Activated CD4-positive, CD25-positive, alpha-beta regulatory T cell treated with anti-CD3 and anti-CD28 coated beads, Interleukin-2, amount 50 U/mL, for 16 hours (primary cell): Measurements from ENCODE around the gene FGF12.

ENCODE experiments used
- DNase-seq: peaks from one replicate; pipeline ENCODE4 v3.0.0-alpha.2; 2020; ENCODE audit warnings: low read depth, low spot score

FGF12 gene

DNA sequence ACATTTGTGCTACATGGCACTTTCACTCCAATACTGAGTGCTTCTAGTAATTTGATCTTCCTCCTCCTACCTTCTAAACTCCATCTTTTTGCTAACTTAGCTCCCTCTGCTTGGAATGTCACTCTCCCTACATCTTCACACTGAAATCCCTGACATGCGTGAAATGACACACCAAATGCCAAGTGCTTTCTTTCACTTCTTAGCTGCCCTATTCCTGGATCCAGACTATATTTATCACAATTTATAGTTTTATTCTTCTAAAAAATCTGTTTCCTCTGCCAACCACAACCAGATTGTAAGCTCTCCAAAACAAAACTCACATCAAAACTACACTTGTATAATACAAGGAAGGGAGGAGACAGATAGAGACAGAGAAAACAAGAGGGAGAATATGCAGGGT is 387.3 kb downstream of the FGF12 start:
- DNase-seq = no peak

DNA sequence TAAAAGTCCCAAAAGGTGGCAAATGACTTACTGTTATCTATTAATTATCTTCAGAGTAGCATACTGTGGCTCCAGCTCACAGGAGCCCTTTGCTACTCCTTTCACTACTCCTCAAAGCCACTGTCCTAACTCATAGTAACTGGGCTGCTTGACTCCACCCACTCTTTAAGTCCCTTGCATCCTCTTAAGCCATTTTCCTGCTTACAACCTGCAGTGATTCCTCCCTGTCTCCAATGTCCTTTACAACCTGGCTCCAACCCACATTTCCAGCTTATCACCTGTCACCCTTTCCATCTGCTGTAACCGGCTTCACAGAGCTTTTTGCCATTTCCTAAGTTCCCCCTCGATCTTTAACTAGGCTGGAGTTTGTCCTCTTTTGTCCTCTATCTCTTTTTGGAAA is 388.1 kb downstream of the FGF12 start:
- DNase-seq = no peak

GRCh38 chr3:192336286-192336685 is 391.1 kb downstream of the FGF12 start:
- DNase-seq = no peak

DNA sequence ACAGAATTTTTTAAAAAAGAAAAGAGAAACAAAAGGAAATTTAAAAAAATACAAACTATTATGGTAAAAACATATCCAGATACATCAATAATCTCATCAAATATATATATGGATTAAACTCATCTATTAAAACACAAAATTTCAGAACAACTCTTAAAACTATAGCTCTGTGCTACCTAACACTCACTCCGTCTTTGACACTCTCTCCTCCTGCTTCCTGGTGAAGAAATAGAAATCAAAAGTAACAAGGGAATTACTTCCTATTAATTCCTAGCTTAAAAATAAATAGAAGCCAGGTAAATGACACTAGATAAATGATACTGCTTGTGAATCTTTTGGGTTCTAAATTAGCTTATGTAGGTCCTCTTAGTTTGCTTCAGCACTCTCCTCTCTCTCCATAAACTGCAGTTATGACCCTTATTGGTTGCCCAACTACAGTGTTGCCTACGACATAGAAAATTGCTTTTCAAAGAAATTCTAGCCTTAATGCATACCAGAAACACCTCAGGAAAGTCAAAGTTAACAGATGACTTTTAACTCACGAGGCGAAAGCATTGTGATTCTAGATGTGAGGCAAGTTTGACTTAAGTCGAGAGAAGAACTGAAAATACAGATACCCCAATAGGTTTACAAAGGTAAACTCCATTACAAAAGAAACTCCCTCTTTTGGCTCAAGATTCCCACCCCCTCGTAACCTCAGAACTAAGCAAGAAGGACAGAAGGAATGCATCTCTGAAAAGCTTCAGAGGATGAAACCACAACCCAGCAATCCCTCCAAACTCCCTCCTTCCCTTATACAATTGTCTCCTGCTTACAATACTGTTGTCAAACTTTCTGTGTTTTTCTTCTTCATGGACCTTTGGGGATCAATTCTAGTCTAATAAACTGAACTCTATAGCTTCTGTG is 394.7 kb downstream of the FGF12 start:
- DNase-seq = no peak

- DNase-seq = no peak
These were observed 395.5 kb downstream of the FGF12 start for GRCh38 chr3:192331749-192332385.

- DNase-seq = no peak
These were observed 400.7 kb downstream of the FGF12 start for GRCh38 chr3:192326656-192327055.

GRCh38 chr3:192317564-192317963 is 409.8 kb downstream of the FGF12 start:
- DNase-seq = no peak

DNA sequence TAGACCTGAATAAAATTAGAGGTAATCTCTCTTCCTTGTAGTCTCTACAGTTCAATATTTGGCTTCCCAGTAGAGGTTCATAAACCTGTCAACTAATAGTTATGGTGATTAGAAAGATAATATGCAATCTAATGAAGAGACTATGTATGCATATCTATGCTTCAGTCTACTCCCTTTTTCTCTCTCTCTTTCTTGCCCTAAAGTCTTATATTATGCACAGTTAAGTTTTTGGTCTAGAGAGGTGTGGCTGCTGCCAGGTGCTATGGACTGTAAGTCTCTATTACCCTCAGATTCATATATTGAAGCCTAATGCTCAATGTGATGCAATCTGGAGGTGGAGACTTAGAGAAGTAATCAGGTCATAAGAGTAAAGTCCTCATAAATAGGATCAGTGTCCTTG is 413.7 kb downstream of the FGF12 start:
- no peak for DNase-seq

- no peak for DNase-seq
These were observed 419.7 kb downstream of the FGF12 start for GRCh38 chr3:192307631-192308030.

GRCh38 chr3:192303235-192303634 is 424.1 kb downstream of the FGF12 start:
- no peak for DNase-seq

DNA sequence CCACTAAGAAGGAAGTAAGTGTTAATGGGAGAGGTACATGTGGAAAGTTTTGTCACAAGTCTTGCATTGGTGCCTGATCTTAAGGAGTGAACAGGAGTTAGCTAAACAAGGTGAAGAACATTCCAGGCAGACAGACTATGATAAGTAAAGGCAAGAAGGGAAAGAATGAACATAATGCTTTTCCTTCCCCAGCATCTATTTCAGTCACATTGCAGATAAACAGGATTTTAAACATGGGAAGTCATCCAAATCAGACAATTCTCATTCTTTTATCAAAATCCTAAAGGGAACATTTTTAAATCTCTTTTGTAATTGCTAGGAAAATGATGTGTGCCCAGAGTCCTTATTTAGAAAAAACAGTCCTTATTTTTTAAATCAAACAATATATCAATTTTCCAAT is 424.6 kb downstream of the FGF12 start:
- DNase-seq = no peak

DNA sequence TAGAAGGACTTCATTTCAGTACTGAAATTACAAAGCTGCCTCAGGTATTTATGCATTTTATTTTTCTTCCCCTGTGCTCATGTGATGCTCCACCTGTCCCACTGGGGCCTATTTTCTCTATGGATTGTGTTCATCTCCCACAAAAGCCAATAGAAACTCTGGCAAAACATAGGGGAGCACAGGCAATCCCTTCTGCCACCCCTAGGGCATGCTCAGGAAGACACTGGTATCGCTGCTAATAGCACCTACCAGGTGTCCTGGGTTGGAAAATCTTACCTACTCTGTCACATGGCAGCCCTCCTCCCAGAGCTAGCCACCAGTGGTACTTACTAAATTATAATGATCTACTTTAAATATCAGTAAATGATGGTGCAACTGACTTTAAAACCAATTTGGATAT is 427.4 kb downstream of the FGF12 start:
- DNase-seq = no peak

DNA sequence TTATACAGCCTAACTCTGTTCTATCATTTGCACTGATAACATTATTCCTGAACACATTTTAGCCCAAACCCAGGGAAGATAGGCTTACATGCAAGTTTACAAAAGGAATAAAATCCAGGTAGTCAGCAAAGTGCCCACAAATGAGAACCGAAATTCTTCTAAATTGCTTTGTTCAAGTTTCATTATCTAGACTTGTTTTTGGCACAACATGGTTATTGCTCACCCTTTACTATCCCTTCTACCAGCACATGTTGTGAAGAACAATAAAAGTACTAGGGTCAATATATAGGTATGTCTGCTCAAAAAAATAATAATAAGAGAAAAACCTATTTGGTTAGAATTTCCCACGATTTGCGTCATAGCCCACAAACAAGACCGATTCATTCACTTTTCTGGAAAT is 430.5 kb downstream of the FGF12 start:
- DNase-seq = no peak

GRCh38 chr3:192284443-192285072 is 442.8 kb downstream of the FGF12 start:
- no peak for DNase-seq

DNA sequence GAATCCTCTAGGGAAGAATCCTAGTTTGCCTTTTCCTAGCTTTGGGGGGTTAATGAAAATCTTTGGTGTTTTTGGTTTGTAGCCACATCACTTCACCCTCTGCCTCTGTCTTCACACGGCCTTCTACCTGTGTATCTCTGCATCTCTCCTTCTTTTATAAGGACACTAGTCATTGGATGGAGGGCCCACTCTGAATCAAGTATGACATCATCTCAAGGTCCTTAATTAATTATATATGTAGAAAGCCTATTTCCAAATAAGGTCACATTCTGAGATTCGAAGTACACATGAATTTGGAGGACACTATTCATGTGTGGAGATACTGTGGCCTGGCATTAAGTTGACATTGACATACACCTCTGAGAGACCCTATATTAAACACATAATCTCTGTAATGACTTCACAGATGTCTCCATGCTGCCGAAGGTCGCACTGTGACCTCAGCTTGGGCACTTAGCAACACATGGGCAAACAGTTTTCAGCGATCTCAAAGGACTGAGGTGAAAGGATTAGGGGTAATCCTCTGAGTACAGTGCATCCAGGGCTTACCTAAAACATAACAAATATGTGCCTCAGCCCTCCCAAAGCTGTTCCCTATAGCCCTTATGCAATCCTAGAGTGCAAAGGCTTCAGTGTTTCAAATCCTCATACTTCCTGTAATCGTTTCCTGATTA is 446.0 kb downstream of the FGF12 start:
- no peak for DNase-seq

DNA sequence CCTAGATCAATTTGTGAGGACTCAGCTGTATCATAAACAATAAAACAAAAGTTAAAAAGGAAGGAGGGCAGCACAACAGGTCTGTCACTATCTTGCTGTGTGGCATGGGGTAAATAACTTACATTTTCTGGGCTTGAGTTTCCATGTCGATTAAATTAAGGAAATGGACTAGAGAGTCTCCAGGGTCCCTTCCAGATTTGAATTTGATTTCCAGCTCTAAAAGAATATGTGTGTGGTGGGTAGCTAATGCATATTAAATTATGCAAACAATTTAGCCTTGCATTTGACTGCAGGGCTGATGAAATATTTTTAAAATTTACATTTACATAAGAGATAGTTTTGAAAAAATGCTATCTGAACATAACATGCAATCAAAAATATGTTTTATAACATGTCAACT is 447.7 kb downstream of the FGF12 start:
- DNase-seq = no peak

GRCh38 chr3:192277477-192277876 is 449.9 kb downstream of the FGF12 start:
- DNase-seq = no peak

DNA sequence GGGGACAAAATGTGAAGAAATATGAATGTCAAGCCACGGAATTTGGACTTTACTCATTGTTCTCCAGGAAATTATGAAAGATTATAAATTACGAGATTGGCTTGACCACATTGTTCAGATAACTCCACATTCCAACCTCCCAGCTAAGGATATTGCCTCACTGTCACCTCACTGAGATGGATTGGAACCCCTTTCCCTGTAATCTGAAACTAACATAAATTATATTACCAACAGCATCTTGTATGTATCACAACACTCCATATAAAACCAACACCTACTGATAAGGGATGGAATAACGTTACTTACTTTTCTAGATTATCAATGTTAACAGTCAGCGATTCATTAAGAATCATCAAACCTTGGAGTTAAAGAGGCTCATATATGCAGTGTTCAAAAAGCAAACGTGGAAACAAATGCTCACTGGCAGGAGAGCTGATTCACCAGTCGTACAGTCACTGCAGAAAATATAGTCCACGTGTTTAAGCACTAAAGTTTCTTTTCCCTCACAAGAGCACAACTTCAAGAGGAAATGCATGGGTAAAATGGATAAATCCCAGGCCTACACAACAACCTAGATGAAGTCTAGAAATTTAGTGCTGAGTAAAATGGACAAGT is 451.5 kb downstream of the FGF12 start:
- DNase-seq = no peak

- no peak for DNase-seq
These were observed 453.7 kb downstream of the FGF12 start for GRCh38 chr3:192273697-192274010.

GRCh38 chr3:192273001-192273696 is 454.2 kb downstream of the FGF12 start:
- no peak for DNase-seq

DNA sequence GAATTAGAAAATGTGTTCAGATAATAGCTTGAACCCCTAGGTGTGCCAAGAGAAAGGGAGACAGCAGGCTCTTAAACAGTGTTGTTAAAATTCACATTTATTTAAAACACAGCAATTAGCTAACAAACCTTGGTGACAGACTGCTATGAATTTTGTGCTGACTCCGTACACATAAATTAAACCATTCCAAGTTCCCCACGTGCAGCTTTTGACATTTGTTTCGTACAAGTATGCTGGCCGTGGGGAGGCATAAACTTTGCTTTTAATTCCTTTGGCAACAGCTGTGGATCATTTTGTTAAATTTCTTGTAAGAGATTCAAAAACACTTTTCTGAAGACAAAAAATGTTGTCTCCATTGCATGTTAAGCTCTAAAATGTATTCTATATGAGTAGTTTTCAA is 465.3 kb downstream of the FGF12 start:
- DNase-seq = no peak
